Vagina (tissue), 2 donors: ENCODE results near the gene COPS7B. TPM values are rescaled to one million over a fixed set of nuclear protein-coding genes. Genes with fewer than 3 reads are reported as not detected.
A peak's percentile ranks its signal among the peaks of the same experiment; 100 is the strongest.
"Not testable (repeated sequence)": the region's sequence is repeated elsewhere in the genome, so short reads cannot be mapped to it uniquely, and the experiment has no call there.

Source experiments
- DNase-seq, 2 donors: peaks; one replicate each; pipeline ENCODE4 v3.0.0-alpha.2; 2017; ENCODE audit errors: extremely low spot score in 2 of 2
- H3K27ac ChIP-seq: fragments of 200-600 bp; sonication (generic); one replicate; pipeline ENCODE4 v1.5.1; 2019
- H3K27me3 ChIP-seq: fragments of 200-600 bp; sonication (generic); one replicate; pipeline ENCODE4 v1.5.1; 2019
- H3K36me3 ChIP-seq, 2 donors: fragments of 200-600 bp; sonication (generic); one replicate each; pipeline ENCODE4 v1.5.1; 2017 to 2019
- H3K4me1 ChIP-seq: fragments of 200-600 bp; sonication (generic); one replicate; pipeline ENCODE4 v1.5.1; 2019
- H3K4me3 ChIP-seq, 2 donors: fragments of 200-600 bp; sonication (generic); 1 replicate in 1 of 2; 2 replicates in 1 of 2; pipeline ENCODE4 v1.5.1; 2016 to 2019
- H3K9me3 ChIP-seq: fragments of 200-600 bp; sonication (generic); one replicate; pipeline ENCODE4 v1.5.1; 2019
- POLR2A ChIP-seq, 2 donors: fragments of 450-650 bp; IDR thresholded peaks; one replicate each; pipeline ENCODE4 v1.6.1; 2017; ENCODE audit warnings: antibody characterized with exemption in 2 of 2, mild to moderate bottlenecking in 2 of 2, moderate library complexity in 2 of 2
- POLR2AphosphoS5 ChIP-seq, 2 donors: sonication (generic); formaldehyde crosslinking; IDR thresholded peaks; one replicate each; pipeline ENCODE4 v1.9.0; 2017; ENCODE audit warnings: antibody characterized with exemption in 2 of 2, mild to moderate bottlenecking in 2 of 2, low read depth in 1 of 2; ENCODE audit not compliant: insufficient read depth in 1 of 2
- intact Hi-C: fragments of 100-400 bp; cut with DNase I; formaldehyde crosslinking; loops from one replicate; pipeline ENCODE4 v1.15.1; 2023
- total RNA-seq: library from RNA; depleted of rRNA; stranded (reverse); fragments of >200 nt; gene quantifications from one replicate; pipeline ENCODE4 v1.2.3, GENCODE V29; 2016
- TF ChIP-seq, protein P1 (sequence below), 3 experiments: fragments of 450-650 bp in 2 of 3; fragments of 200-600 bp in 1 of 3; sonication (generic) in 1 of 3; IDR thresholded peaks; one replicate each; pipeline ENCODE4 v1.5.1; 2017 to 2019; ENCODE audit warnings: antibody characterized with exemption in 3 of 3, mild to moderate bottlenecking in 2 of 3, moderate library complexity in 2 of 3

Gene COPS7B
- 21.1 TPM for total RNA-seq

GRCh38 chr2:231786177-231786916 lies at the start of gene COPS7B:
Gene COPS7B (plus strand): TSS chr2:231786445. CDS start chr2:231788571, 2,126 bp downstream.
- intact Hi-C loops: no loop called here
- TF ChIP-seq POLR2A (IDR thresholded peaks at IDR 0.05): no peak
- TF ChIP-seq POLR2AphosphoS5 (IDR thresholded peaks at IDR 0.05; ENCODE audit: insufficient read depth in 1 of 2, low read depth in 1 of 2): peak; percentile 67 to 84
- TF ChIP-seq, protein P1, sequence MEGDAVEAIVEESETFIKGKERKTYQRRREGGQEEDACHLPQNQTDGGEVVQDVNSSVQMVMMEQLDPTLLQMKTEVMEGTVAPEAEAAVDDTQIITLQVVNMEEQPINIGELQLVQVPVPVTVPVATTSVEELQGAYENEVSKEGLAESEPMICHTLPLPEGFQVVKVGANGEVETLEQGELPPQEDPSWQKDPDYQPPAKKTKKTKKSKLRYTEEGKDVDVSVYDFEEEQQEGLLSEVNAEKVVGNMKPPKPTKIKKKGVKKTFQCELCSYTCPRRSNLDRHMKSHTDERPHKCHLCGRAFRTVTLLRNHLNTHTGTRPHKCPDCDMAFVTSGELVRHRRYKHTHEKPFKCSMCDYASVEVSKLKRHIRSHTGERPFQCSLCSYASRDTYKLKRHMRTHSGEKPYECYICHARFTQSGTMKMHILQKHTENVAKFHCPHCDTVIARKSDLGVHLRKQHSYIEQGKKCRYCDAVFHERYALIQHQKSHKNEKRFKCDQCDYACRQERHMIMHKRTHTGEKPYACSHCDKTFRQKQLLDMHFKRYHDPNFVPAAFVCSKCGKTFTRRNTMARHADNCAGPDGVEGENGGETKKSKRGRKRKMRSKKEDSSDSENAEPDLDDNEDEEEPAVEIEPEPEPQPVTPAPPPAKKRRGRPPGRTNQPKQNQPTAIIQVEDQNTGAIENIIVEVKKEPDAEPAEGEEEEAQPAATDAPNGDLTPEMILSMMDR (IDR thresholded peaks at IDR 0.05): peak in 1 of 3 experiments; percentile 32
- Histone ChIP-seq H3K36me3 (peaks cover 0 to 11% of the 10 kb centered on the region in 2 donors), H3K4me1 (peaks cover 53% of the 10 kb centered on the region), H3K4me3 (peak within 1 kb of the TSS; percentile 71 to 99), H3K27ac (peak within 1 kb of the TSS; percentile 41), H3K9me3 (no peaks in the 10 kb centered on the region), H3K27me3 (no peaks in the 10 kb centered on the region)
- no peak for DNase-seq

GRCh38 chr2:231737761-231738160 lies 48.5 kb upstream of the COPS7B start:
- no peaks in the 10 kb centered on the region for H3K4me1 ChIP-seq
- TF ChIP-seq POLR2AphosphoS5 (IDR thresholded peaks at IDR 0.05; ENCODE audit: insufficient read depth in 1 of 2, low read depth in 1 of 2) (no peak), POLR2A (IDR thresholded peaks at IDR 0.05) (no peak)
- TF ChIP-seq, protein P1 (IDR thresholded peaks at IDR 0.05): no peak
- DNase-seq: no peak
- H3K27me3 ChIP-seq: no peaks in the 10 kb centered on the region
- peaks cover 0 to 15% of the 10 kb centered on the region in 2 donors for H3K36me3 ChIP-seq
- no peaks in the 10 kb centered on the region for H3K9me3 ChIP-seq
- no peak overlapping the region for H3K27ac ChIP-seq
- intact Hi-C loops: no loop called here
- H3K4me3 ChIP-seq: no peak overlapping the region

- intact Hi-C loops: no loop called here
- no peaks in the 10 kb centered on the region for H3K27me3 ChIP-seq
These were observed 42.7 kb upstream of the COPS7B start for GRCh38 chr2:231743376-231744116.

GRCh38 chr2:231745303-231746038 lies 40.8 kb upstream of the COPS7B start:
- TF ChIP-seq POLR2AphosphoS5 (IDR thresholded peaks at IDR 0.05; ENCODE audit: insufficient read depth in 1 of 2, low read depth in 1 of 2): no peak
- intact Hi-C loops: no loop called here
- no peak for DNase-seq

More at GRCh38 chr2:231743376-231744116, 42.7 kb upstream of the COPS7B start:
- Histone ChIP-seq H3K36me3 (no peaks in the 10 kb centered on the region), H3K27ac (no peak overlapping the region), H3K4me1 (no peaks in the 10 kb centered on the region), H3K4me3 (no peak overlapping the region), H3K9me3 (no peaks in the 10 kb centered on the region)
- DNase-seq: no peak
- TF ChIP-seq POLR2A (IDR thresholded peaks at IDR 0.05) (no peak), POLR2AphosphoS5 (IDR thresholded peaks at IDR 0.05; ENCODE audit: insufficient read depth in 1 of 2, low read depth in 1 of 2) (no peak)
- TF ChIP-seq, protein P1 (IDR thresholded peaks at IDR 0.05): no peak

DNA sequence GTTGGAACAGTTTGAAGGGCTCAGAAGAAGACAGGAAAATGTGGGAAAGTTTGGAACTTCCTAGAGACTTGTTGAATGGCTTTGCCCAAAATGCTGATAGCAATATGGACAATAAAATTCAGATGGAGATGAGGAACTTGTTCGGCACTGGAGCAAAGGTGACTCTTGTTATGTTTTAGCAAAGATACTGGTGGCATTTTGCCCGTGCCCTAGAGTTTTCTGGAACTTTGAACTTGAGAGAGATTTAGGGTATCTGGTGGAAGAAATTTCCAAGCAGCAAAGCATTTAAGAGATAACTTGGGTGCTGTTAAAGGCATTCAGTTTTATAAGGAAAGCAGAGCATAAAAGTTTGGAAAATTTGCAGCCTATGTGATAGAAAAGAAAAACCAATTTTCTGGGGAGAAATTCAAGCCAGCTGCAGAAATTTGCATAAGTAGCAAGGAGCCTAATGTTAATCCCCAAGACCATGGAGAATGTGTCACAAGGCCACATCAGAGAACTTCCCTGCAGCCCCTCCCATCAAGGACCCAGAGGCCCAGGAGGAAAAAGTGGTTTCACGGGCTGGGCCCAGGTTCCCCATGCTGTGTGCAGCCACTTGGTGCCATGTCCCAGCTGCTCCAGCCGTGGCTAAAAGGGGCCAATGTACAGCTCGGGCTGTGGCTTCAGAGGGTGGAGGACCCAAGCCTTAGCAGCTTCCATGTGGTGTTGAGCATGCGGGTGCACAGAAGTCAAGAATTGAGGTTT lies 37.9 kb upstream of the COPS7B start:
- intact Hi-C loops, H3K27me3 ChIP-seq, H3K36me3 ChIP-seq, H3K4me3 ChIP-seq, H3K27ac ChIP-seq, H3K9me3 ChIP-seq, DNase-seq, H3K4me1 ChIP-seq: not testable (repeated sequence)

More at GRCh38 chr2:231745303-231746038, 40.8 kb upstream of the COPS7B start:
- H3K27me3 ChIP-seq: no peaks in the 10 kb centered on the region
- H3K36me3 ChIP-seq: no peaks in the 10 kb centered on the region
- H3K4me1 ChIP-seq: no peaks in the 10 kb centered on the region
- no peak overlapping the region for H3K4me3 ChIP-seq
- no peaks in the 10 kb centered on the region for H3K9me3 ChIP-seq
- no peak overlapping the region for H3K27ac ChIP-seq

DNA sequence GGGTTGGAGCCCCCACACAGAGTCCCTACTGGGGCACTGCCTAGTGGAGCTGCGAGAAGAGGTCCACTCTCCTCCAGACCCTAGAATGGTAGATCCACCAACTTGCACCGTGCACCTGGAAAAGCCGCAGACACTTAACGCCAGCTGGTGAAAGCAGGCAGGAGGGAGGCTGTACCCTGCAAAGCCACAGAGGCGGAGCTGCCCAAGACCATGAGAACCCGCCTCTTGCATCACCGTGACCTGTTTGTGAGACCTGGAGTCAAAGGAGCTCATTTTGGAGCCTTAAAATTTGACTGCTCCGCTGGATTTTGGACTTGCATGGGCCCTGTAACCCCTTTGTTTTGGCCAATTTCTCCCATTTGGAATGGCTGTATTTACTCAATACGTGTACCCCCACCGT lies 37.2 kb upstream of the COPS7B start:
- H3K4me1 ChIP-seq, H3K9me3 ChIP-seq, H3K27ac ChIP-seq, H3K4me3 ChIP-seq, H3K27me3 ChIP-seq, H3K36me3 ChIP-seq, DNase-seq, intact Hi-C loops: not testable (repeated sequence)
